ENCODE results near the gene CIB4.

CIB4 gene

GRCh38 chr2:26540961-26541360, 100.2 kb downstream of the CIB4 start:
- no peak for DNase-seq

GRCh38 chr2:26540306-26540705, 100.9 kb downstream of the CIB4 start:
- peak; percentile 19 for DNase-seq

GRCh38 chr2:26537826-26538475, 103.2 kb downstream of the CIB4 start:
- DNase-seq: peak; percentile 25

- DNase-seq: peak; percentile 30
Measured at GRCh38 chr2:26537069-26537825, 103.9 kb downstream of the CIB4 start.

- peak; percentile 17 for DNase-seq
Measured at GRCh38 chr2:26536371-26537068, 104.6 kb downstream of the CIB4 start.

- DNase-seq: peak; percentile 25
Measured at GRCh38 chr2:26535663-26536275, 105.4 kb downstream of the CIB4 start.

GRCh38 chr2:26534865-26535662, 106.1 kb downstream of the CIB4 start:
- DNase-seq: peak; percentile 32

- no peak for DNase-seq
Measured at GRCh38 chr2:26534098-26534864, 106.9 kb downstream of the CIB4 start.

- no peak for DNase-seq
Measured at GRCh38 chr2:26533661-26534060, 107.5 kb downstream of the CIB4 start.

- peak; percentile 15 for DNase-seq
Measured at GRCh38 chr2:26532301-26533250, 108.6 kb downstream of the CIB4 start.
